Activated T-cell treated with anti-CD3 and anti-CD28 coated beads for 48 hours (primary cell): ENCODE measurements around the gene ADGB.

Experiments used
- DNase-seq: peaks from one replicate; pipeline ENCODE4 v3.0.0-alpha.2; 2020; ENCODE audit warnings: low read depth

Gene ADGB

DNA sequence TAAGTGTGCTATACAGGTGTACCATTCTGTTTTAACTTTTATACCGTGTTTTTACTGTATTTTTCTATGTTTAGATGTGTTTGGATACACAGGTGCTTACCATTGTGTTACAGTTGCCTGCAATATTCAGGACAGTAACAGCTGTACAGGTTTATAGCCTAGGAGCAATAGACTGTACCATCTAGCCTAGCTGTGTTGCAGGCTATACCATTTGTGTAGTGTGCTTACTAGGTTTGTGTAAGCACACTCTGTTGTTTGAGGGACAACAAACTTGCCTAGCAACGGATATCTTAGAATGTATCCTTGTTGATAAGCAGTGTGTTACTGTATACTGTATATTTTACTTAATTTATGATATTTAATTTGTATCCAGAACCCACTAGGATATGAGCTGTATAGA, 35.2 kb downstream of the ADGB start:
- DNase-seq = no peak

DNA sequence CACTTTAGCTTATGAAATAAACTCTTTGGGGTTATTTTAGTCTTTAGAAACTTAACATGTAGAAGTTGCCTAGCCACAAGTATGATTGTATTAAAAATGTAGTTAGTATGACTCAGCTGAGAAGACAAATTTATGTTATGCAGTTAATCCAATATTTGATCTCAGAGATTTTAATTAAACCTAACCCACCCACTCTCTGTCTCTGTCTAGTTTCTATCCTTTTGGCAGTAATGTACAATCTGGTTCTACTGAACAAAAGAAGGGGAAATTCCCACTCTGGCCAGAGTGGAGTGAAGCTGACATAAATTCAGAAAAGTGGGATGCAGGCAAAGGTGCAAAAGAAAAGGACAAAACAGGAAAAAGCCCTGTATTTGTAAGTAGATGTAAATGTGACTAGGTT, 36.4 kb downstream of the ADGB start:
- no peak for DNase-seq

DNA sequence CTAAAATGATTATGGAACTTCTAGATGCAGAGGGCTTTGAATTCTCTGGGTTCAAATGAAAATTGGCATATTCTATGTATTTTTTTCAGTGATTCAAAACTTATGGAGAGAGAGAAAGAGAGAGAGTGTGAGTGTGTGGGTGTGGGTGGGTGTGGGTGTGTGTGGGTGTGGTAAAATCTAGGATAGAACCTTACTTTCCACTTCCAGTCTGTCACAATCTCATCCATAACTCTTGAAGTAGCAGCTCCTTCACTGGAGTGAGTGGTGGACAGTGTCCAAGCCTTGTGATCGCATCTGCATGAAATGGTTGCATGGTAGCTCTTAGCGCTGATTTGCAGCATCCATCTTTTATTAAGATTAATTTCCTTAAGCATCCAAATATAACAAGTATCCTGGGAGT, 37.7 kb downstream of the ADGB start:
- no peak for DNase-seq

DNA sequence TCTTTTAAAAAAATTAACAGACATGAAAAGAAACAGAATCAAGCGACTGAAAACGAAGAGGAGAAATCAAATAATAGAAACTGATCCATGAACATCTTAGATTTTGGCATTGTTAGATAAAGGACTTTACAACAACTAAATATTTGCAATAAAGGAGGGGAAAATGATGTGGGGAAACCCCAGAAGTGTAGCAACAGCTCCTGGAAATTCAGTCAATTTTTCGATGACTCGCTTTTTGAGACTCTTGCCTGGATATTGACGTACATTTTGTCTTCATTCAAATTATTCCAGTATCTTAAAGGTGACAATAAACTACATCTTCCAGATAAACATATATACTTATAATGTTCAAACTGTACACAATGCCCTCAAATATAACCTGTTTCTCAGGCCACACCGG, 44.1 kb downstream of the ADGB start:
- no peak for DNase-seq

DNA sequence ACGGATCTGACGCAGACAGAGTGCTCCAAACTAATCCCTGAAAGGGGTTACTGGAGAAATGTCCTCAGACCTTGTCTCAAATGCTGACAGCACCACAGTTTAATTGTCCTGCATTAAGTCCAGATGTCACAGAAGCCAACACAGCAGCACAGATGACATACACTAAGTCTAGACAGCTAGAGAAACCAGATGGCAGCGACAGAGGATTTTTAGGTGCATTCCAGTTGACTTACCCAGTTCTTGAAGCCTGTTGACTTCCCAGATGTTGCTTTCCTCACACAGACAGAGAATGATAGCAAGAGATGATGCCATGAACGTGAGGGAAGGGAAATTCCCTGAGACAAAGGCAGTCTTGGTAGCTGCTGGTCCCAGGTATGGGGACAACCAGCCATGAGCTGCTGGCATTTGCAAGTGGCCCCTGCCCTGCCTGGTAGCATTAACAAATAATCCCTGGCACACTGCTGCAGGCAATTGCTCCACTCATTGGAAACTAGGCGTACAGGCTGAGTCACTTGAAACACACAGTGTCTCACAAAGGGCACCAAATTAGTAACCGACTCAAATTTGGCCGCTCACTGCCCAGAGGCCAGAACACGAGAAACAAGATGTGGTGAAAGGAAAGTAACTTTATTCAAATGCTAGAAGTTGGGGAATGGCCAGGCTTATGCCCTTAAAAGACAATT, 52.2 kb downstream of the ADGB start:
- DNase-seq = no peak

DNA sequence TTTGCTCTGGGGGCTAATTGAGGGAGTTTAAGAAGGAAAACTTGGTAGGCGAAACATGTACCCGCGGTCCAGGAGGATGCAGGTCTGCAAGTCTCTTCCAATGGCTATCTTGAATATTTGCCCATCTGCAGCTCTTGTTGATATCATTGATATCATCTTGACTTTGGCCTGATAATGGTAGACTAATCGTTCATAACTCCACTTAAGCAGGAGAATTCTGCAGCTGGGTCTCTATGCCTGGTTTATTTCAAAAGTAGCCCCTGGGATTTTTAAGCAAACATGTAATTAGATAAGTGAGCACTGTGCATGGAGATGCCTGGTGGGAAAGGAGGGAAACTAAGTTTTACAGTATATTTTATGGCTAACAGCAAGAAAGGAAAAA, 52.7 kb downstream of the ADGB start:
- no peak for DNase-seq

DNA sequence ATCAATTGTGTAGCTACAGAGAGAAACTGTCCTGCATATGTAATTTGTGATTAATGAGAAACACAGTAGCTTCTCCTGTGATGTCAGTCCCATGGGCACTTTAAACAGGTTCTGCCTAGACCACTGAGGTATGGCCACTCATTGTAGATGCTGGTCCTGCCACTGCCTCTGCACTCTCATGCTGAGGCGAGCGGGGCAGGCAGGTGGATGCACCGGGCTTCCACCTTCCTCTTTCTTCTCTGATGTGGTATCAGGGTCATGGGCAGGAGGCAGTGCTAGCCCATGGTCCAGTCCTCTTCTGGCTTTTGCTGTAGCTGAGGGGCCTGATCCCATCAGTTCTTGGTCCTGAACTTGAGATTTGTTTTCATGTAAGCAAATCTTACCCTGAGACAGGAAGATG, 58.7 kb downstream of the ADGB start:
- no peak for DNase-seq

DNA sequence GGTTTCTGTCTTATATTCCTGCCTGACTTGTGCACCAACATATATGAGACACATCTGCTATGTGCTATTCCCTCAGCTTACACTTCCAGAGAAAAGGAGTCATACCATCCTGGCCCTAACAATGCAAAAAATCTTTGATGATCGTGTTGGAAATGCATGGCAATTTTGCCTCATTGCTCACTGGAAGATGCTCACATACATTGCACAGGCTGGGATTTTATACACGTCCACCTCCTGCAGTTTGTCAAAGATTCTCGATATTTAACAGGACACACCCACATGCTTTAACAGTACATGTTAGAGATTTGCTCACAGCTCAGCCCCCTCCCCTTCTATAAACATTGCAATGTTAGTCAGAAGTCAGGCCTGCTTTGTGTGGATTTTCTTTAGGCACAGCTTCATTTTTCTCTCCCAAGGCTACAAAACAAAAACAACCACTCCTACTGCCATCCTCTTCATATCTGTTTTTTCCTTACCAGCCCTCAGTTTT, 66.1 kb downstream of the ADGB start:
- DNase-seq = no peak

DNA sequence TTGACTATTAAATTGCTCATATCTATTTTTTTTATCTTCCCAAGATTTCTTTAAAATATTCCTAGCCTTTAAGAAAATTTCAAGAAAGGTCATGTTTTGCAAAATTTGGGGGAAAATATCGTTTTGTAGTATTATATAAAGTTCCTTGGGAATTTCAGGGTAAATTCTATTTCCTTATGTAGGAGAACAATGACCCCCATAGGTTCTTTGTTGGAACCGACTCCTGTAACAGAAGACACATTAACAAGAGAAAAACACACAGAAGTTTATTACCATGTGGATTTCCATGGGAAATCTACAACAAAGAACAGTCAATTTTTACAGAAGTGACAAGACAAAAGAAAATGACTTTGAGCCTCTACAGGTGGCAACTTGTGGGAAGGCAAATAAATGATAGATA, 68.1 kb downstream of the ADGB start:
- no peak for DNase-seq

DNA sequence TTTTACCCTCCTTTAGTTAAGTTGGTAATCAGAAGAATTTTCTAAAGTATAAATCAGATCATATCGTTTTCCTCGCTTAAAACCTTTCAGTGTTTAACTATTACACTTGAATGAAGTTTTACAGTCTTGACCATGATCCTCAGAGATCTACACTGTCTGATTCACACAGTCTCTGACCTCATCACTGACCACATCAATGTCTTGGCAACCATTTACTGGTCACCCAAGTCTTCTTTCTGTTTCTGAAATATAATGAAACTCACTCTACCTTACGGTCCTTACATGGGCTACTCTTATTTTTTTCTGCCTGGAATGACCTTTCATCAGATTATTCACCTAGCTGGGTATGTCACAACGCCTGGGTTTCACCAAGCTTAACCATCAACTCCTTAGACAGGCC, 71.4 kb downstream of the ADGB start:
- no peak for DNase-seq

DNA sequence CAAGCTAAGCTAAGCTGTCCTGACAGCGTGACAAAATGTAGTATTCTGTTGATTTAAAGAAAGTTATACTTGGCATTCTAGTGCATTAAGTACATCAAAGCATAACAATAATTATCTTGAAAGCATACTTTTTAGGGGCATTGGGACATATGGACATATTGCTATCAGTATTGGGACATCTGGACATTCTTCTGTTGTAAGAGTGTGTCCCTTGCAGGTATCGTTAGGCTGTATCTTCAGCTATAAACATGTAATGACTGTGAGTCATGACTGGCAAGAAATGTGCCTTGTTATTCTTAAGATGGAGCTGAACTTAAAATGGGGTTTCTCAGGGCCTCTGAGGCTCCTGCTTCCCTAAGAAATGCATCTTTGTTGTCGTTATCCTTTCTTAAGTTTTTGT, 74.3 kb downstream of the ADGB start:
- no peak for DNase-seq

DNA sequence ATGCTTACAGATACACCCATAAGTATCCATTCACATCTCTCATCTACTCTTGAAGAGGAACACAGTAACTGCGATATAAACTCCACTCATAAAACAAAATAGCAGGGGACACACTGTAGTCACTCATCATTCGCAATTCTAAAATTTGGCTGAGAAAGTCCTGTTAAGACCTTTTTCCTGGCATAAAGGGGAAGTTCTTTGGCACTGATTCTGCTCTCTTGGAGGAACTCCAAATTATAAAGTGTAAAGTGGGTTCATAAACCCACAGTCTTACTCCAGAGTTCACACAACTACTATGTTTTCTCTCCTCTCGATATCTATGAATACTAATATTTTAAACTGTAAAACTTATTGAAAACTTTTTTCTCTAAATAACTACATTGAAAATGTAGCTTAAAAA, 80.6 kb downstream of the ADGB start:
- DNase-seq = no peak

DNA sequence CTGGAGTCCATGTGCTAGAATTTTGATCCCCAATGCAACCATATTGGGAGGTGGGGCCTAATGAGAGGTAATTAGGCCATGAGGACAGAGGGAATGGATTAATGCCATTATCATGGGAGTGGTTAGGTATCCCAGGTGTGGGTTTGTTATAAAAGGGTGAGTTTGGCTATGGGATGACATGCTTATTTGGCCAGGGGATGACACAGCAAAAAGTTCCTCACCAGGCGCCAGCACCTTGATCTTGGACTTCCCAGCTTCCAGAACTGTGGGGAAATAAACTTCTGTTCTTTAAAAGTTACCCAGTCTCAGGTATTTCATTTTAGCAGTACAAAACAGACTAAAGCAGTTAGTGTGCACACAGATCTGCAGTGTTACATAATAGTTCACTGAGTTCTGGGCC, 84.1 kb downstream of the ADGB start:
- no peak for DNase-seq

DNA sequence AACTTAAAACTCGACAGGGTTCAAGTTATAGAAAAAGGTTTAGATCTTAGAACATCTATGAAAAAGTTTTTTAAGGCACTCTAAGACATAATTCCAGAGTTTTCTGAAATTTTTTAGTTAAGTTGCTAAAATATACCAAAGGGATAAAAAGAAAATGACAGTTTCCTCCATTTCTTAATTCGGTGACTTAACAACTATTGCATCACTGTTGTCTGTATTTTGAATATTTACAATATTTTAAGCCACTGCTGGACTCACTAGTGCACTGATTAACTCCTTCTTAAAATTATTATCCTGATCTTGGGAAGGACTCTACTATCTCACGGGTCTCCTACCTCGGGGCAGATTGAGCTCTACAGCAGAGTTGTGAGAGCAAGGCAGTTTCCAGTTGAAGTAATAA, 91.0 kb downstream of the ADGB start:
- no peak for DNase-seq

DNA sequence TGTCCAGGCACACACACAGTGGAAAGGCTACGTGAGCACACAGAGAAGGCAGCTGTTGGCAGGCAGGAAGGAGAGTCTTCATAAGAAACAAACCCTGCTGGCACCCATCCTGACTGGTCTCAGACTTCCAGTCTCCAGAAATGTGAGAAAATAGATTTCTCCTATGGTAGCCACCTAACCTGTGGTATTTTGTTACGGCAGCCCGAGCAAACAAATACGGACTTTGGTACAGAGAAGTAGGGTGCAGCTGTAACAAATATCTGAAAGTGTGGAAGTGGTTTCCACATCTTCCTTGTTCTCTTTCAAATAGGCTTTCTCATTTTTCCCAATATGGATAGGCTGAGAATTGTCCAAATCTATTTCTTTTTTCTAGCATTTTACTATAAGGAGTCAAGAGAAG, 94.6 kb downstream of the ADGB start:
- no peak for DNase-seq

DNA sequence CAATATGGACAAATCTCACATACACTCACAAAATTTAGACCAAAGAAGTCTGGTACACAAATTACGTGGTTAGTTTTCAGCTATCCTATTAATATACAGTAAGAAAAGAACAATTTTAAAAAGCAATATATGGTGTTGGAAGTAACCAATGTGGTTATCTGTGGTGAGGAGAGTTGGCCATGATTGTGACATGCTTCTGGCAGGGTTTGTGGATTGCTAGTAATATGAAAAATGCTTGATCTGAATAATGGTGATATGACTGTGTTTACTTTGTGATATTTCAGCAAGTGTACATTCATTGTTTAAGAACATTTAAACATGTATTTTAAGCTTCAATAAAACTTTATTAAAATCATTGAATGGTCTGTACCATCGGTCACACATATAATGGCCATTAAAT, 99.1 kb downstream of the ADGB start:
- DNase-seq = no peak

DNA sequence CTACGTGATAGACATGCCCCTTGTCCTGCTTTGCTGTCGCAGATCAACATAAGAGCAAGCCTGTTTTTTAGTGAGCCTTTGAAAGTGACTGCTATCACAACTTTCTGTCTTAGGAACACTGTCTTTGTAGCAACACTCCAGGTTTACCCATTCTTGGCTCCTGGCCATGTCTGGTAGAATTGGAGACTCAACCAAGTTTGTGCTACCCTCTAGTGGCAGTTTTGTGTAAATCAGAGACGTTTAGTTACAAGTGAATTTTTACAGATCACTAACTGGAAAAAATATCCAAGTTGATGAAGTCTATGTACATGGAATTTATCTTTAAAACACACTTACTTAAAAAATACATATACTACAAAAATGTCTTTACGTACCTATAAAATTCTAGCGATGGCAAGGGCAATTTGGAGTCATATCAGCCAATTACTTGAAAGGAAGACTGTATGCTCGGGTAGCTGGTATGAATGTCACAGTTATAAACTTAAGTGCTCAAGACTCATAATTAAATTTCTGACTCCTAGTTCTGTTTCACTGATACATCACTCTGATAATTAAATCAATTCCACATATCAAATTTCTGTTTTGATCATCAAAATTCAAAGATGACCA, 101.4 kb downstream of the ADGB start:
- no peak for DNase-seq

DNA sequence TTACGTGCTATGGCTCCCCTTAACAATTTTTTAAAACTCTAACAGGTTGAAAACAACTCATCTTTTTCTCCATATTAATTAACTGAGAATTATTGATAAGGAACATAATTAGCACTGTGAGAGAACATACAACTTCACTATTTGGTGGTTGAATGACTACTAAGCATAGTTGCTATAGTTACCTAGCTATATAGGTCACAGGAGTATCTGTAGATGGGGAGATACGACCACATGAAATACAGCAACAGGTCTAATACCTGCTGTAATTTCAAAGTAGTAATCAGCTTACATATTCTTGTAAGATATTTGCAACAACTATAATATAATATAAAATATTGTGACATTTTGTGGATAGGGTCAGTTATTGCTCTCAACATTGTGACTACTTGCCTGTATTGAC, 102.9 kb downstream of the ADGB start:
- DNase-seq = no peak

DNA sequence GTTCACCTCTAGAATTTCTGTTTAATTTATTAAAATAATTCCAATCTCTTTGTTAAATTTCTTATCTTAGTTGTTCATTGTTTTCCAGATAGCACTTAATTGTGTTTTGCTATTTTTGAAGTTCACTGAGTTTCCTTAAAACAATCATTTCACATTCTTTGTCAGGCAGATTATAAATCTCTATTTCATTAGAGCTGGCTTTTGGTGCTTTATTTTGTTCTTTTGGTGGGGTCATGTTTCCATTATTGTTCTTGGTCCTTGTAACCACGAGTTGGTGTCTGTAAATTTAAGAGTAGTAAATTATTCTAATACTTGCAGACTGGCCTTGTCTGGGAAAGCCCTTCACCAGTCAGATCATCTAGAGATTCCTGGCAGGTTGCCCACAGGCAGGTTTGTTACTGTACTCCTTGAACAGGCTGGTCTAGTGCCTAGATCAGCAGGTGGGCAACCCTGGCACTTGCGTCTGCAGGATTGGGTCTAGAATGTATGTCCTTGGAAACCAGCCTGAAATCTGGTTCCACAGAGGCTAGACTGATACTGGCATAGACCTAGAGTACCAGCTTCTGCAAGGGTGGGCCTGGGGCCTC, 110.4 kb downstream of the ADGB start:
- DNase-seq = no peak

DNA sequence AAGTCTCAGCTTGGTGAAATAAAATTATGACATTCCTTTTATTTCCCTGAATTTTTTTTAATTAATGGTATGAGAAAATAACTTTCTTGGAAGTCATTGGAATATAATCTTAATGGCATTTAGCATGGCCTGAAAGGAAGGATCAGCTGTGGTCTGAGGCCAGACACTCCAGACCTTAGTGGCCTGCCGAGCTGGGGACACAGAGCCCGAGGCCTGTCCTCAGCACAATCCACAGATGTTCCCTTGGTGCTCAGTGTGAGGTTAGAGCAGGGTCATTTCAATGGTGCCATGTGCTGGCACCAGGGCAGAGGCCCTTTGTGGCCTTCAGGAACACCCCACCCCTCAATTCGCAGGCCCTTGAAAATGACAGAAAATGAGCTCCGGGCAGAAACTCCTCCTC, 120.6 kb downstream of the ADGB start:
- no peak for DNase-seq

DNA sequence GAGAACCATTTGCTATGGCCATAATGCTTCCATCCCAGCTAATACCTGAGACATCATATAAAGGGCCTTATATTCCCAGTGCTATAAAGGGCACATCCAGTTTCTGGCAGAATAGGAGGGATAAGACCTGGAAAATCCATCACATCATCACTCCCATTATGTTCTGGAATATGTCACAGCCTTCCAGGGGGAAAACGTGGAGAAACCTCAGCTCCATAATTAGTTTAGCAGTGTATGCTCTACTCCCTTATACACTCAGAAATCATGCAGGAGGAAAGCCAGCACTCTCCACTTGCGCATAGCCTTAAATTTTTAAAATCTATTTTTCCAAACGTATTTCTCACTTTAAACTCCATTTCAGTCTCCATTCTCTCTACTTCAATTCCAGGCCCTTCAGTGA, 140.9 kb downstream of the ADGB start:
- DNase-seq = no peak

DNA sequence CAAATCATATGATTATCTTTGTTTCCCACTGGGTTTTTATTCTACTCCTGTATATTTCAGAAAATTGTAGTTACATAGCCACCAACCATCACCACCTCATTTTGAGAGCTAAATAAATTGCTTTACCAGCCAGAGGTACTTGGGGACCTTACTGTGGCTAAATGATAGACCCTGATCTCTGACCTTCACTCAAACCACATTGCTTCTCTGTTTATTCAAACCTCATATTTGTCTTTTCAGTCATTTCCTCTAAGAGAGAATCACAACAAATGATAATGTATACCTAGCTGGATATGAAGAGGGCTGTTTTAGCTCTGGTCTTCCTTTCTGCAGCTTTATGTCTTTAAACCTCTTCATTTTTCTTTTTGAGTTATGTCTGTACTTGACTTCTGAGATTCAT, 142.8 kb downstream of the ADGB start:
- no peak for DNase-seq

DNA sequence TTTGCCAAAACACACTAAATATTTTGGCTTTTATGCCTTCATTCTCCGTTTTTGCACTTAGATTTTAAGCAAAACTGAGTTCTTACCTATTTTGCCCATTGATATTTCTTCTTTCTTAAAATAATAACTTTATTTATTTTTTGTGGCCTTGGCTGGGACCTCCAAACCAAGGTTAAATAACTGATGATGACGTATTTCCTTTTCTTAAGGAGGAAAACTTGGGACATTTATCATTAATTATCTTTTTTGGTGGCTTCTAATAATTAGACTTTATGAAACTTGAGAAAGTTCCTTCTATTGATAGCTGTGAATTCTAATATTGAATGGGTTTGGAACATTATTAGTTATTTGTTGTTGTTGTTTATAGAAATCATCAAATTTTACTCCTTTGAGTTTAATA, 154.5 kb downstream of the ADGB start:
- no peak for DNase-seq

DNA sequence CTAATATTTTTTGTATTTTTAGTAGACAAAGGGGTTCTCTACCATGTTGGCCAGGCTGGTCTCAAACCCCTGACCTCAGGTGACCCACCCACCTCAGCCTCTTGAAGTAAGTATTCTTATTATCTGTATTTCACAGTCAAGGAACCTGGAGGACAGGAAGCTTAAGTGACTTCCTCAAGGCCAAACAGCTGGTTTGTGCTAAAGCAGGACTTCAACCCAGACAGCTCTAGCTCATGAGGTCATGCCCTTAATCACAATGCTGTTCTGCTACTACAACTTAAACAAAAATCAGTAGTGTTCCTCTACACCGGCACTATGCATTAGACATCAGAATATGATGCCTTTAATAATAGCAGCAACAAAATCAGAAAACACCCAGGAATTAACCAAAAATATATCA, 168.9 kb downstream of the ADGB start:
- no peak for DNase-seq
